Keratinocyte (primary cell): Measurements from ENCODE around the gene FAM83C. TPM values are rescaled to one million over a fixed set of nuclear protein-coding genes. Genes with fewer than 3 reads are reported as not detected.
A peak's percentile ranks its signal among the peaks of the same experiment; 100 is the strongest.

Experiments used
- DNase-seq: peaks from one replicate; pipeline ENCODE4 v3.0.0-alpha.2; 2011; ENCODE audit warnings: low read depth, missing footprints, low spot score
- FAIRE-seq: peaks from 2 replicates; lab custom pipeline; 2011; peaks lifted over from hg19 to GRCh38; lab: Jason Lieb, UNC
- H2AFZ ChIP-seq: 2 replicates; pipeline ENCODE4 v1.6.0; 2012; ENCODE audit warnings: low read length, control low read depth, inconsistent platforms; ENCODE audit not compliant: control insufficient read depth
- H3K27ac ChIP-seq: 2 replicates; pipeline ENCODE4 v1.5.1; 2011; ENCODE audit warnings: low read length; ENCODE audit not compliant: control insufficient read depth, insufficient read depth
- H3K27me3 ChIP-seq: 3 replicates; pipeline ENCODE4 v1.6.0; 2011; ENCODE audit warnings: low read length; ENCODE audit not compliant: control insufficient read depth, insufficient read depth; ENCODE audit errors: extremely low read depth
- H3K36me3 ChIP-seq, 2 experiments: 2 replicates in 1 of 2; 3 replicates in 1 of 2; pipeline ENCODE4 v1.5.1; 2011; ENCODE audit warnings: low read length in 2 of 2, mild to moderate bottlenecking in 1 of 2; ENCODE audit not compliant: control insufficient read depth in 2 of 2, insufficient read depth in 2 of 2; ENCODE audit errors: extremely low read depth in 1 of 2
- H3K4me1 ChIP-seq: 3 replicates; pipeline ENCODE4 v1.5.1; 2011; ENCODE audit warnings: low read length; ENCODE audit not compliant: control insufficient read depth, insufficient read depth; ENCODE audit errors: extremely low read depth
- H3K4me2 ChIP-seq: 3 replicates; pipeline ENCODE4 v1.6.0; 2011; ENCODE audit warnings: low read depth, low read length; ENCODE audit not compliant: control insufficient read depth, insufficient read depth; ENCODE audit errors: extremely low read depth
- H3K4me3 ChIP-seq, 3 experiments: fragments of 200-600 bp in 1 of 3; sonication (generic) in 1 of 3; 2 replicates in 2 of 3; 3 replicates in 1 of 3; pipeline ENCODE4 v1.5.1; 2011 to 2016; ENCODE audit warnings: low read length in 3 of 3, mild to moderate bottlenecking in 3 of 3, control low read depth in 2 of 3, inconsistent platforms in 1 of 3, low read depth in 1 of 3, mixed read lengths in 1 of 3, mixed run types in 1 of 3, moderate library complexity in 1 of 3; ENCODE audit not compliant: control insufficient read depth in 2 of 3, insufficient read depth in 2 of 3; ENCODE audit errors: extremely low read depth in 1 of 3
- H3K79me2 ChIP-seq: 2 replicates; pipeline ENCODE4 v1.6.0; 2012; ENCODE audit warnings: low read length; ENCODE audit not compliant: control insufficient read depth, insufficient read depth
- H3K9ac ChIP-seq: 3 replicates; pipeline ENCODE4 v1.6.0; 2011; ENCODE audit warnings: low read length; ENCODE audit not compliant: control insufficient read depth, insufficient read depth; ENCODE audit errors: extremely low read depth
- H3K9me1 ChIP-seq: 3 replicates; pipeline ENCODE4 v1.6.0; 2011; ENCODE audit warnings: low read length; ENCODE audit not compliant: control insufficient read depth, insufficient read depth; ENCODE audit errors: extremely low read depth
- H3K9me3 ChIP-seq: 2 replicates; pipeline ENCODE4 v1.5.1; 2012; ENCODE audit warnings: low read depth, low read length; ENCODE audit not compliant: control insufficient read depth
- H4K20me1 ChIP-seq: 3 replicates; pipeline ENCODE4 v1.6.0; 2011; ENCODE audit warnings: low read length; ENCODE audit not compliant: control insufficient read depth, insufficient read depth; ENCODE audit errors: extremely low read depth
- EZH2 ChIP-seq: IDR thresholded peaks from one replicate; pipeline ENCODE4 v1.6.1; 2012; ENCODE audit warnings: inconsistent platforms, mild to moderate bottlenecking, low read length, moderate library complexity
- dilution Hi-C: fragments of 300-500 bp; cut with MboI; formaldehyde crosslinking; loops from one replicate; pipeline ENCODE4 v1.7.0; 2020; ENCODE audit warnings: low sequenced_read_pairs; ENCODE audit not compliant: extremely low pct_ligation_motif_present
- polyA plus RNA-seq, 5 experiments: library from polyadenylated mRNA; depleted of rRNA in 3 of 5; stranded (reverse) in 3 of 5; stranded (forward) in 1 of 5; unstranded in 1 of 5; fragments of >200 nt; gene quantifications; 1 replicate in 1 of 5; 2 replicates in 3 of 5; 3 replicates in 1 of 5; pipeline versions ENCODE4 v1.2.1 to v1.2.3, GENCODE V29; 2011 to 2012; ENCODE audit warnings: missing spikeins in 2 of 5, low read depth in 1 of 5, low replicate concordance in 1 of 5
- TF ChIP-seq, protein P1 (sequence below), 3 experiments: IDR thresholded peaks in 1 of 3; conservative IDR thresholded peaks in 1 of 3; optimal IDR thresholded peaks in 1 of 3; 2 replicates in 2 of 3; 3 replicates in 1 of 3; pipeline versions ENCODE3 to v1.5.1; 2011; ENCODE audit warnings: low read length in 3 of 3, mild to moderate bottlenecking in 3 of 3, moderate library complexity in 2 of 3, control low read depth in 1 of 3, inconsistent platforms in 1 of 3; ENCODE audit not compliant: insufficient read depth in 2 of 3; ENCODE audit errors: extremely low read depth in 1 of 3

FAM83C gene
- polyA plus RNA-seq, 1 donor (not counting 4 experiments of a cell fraction or from before 2014, with no cell fraction given): 12.4 TPM

DNA sequence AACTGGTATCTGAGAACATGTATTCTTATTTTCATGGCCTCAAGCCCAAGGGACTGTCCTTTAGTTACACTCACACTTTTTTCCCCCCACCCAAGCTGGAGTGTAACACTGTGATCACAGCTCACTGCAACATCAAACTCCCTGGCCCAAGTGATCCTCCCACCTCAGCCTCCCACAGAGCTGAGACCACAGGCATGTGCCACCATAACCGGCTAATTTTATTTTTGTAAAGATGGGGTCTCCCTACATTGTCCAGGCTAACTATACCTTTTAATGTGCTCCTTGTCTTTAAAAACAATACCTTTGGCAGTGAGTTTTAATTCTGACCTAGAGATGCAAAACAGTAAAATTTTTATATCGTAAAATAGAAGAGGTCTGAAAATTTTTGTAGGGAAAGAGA, 48.2 kb upstream of the FAM83C start:
- Histone ChIP-seq H3K36me3 (peaks cover 2 to 8% of the 10 kb centered on the region in 2 experiments), H3K9me3 (no peaks in the 10 kb centered on the region), H4K20me1 (no peaks in the 10 kb centered on the region), H3K9ac (no peak overlapping the region), H3K4me3 (no peak overlapping the region), H3K27ac (no peak overlapping the region), H3K9me1 (no peaks in the 10 kb centered on the region), H3K4me1 (peaks cover 30% of the 10 kb centered on the region), H2AFZ (no peak overlapping the region), H3K79me2 (no peaks in the 10 kb centered on the region), H3K27me3 (no peaks in the 10 kb centered on the region), H3K4me2 (no peak overlapping the region)
- FAIRE-seq (no peak), DNase-seq (no peak)
- TF ChIP-seq, protein P1, sequence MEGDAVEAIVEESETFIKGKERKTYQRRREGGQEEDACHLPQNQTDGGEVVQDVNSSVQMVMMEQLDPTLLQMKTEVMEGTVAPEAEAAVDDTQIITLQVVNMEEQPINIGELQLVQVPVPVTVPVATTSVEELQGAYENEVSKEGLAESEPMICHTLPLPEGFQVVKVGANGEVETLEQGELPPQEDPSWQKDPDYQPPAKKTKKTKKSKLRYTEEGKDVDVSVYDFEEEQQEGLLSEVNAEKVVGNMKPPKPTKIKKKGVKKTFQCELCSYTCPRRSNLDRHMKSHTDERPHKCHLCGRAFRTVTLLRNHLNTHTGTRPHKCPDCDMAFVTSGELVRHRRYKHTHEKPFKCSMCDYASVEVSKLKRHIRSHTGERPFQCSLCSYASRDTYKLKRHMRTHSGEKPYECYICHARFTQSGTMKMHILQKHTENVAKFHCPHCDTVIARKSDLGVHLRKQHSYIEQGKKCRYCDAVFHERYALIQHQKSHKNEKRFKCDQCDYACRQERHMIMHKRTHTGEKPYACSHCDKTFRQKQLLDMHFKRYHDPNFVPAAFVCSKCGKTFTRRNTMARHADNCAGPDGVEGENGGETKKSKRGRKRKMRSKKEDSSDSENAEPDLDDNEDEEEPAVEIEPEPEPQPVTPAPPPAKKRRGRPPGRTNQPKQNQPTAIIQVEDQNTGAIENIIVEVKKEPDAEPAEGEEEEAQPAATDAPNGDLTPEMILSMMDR (optimal IDR thresholded peaks at IDR 0.05 in 1 of 3, IDR thresholded peaks at IDR 0.05 in 1 of 3, conservative IDR thresholded peaks at IDR 0.05 in 1 of 3; ENCODE audit: extremely low read depth in 1 of 3, insufficient read depth in 2 of 3, low read length in 3 of 3): no peak
- TF ChIP-seq EZH2: no peak
- dilution Hi-C loops: no loop called here

- TF ChIP-seq, protein P1 (optimal IDR thresholded peaks at IDR 0.05 in 1 of 3, IDR thresholded peaks at IDR 0.05 in 1 of 3, conservative IDR thresholded peaks at IDR 0.05 in 1 of 3; ENCODE audit: extremely low read depth in 1 of 3, insufficient read depth in 2 of 3, low read length in 3 of 3): no peak
- no peak for TF ChIP-seq EZH2
- dilution Hi-C loops: no loop called here
- no peaks in the 10 kb centered on the region for H3K9me3 ChIP-seq
- H4K20me1 ChIP-seq: no peaks in the 10 kb centered on the region
- no peak for FAIRE-seq
- no peaks in the 10 kb centered on the region for H3K79me2 ChIP-seq
- H3K4me2 ChIP-seq: peak overlapping the region; percentile 7
- H3K36me3 ChIP-seq: peaks cover 2 to 10% of the 10 kb centered on the region in 2 experiments
- no peak for DNase-seq
- no peaks in the 10 kb centered on the region for H3K9me1 ChIP-seq
- no peak overlapping the region for H3K9ac ChIP-seq
- H3K27me3 ChIP-seq: no peaks in the 10 kb centered on the region
- H3K27ac ChIP-seq: no peak overlapping the region
- no peak overlapping the region for H3K4me3 ChIP-seq
- H3K4me1 ChIP-seq: peaks cover 30% of the 10 kb centered on the region
- no peak overlapping the region for H2AFZ ChIP-seq
Observed at GRCh38 chr20:35339636-35340035, 47.4 kb upstream of the FAM83C start.
